RWPE2 (cell line): ENCODE measurements around the gene XRCC6.
A peak's percentile ranks its signal among the peaks of the same experiment; 100 is the strongest.

ENCODE experiments used
- ATAC-seq: fragments of 200-7000 bp; cut with Tn5 transposase; 3 replicates; pipeline ENCODE4 v1.9.1; 2021; ENCODE audit warnings: low read depth
- DNase-seq: peaks from one replicate; pipeline ENCODE4 v3.0.0-alpha.2; 2020; ENCODE audit warnings: low spot score
- H3K27ac ChIP-seq: fragments of 450-650 bp; 2 replicates; pipeline ENCODE4 v1.5.1; 2017; ENCODE audit warnings: mild to moderate bottlenecking; ENCODE audit not compliant: poor library complexity, severe bottlenecking
- H3K27me3 ChIP-seq: fragments of 250-450 bp; sonication (Bioruptor Pico); 2 replicates; pipeline ENCODE4 v1.5.1; 2021; ENCODE audit warnings: mild to moderate bottlenecking, moderate library complexity; ENCODE audit not compliant: insufficient read depth, poor library complexity, severe bottlenecking
- H3K36me3 ChIP-seq: fragments of 250-450 bp; sonication (Bioruptor Pico); 2 replicates; pipeline ENCODE4 v1.5.1; 2020; ENCODE audit warnings: low read depth, mild to moderate bottlenecking, moderate library complexity
- H3K4me1 ChIP-seq: fragments of 250-450 bp; sonication (Bioruptor Pico); 2 replicates; pipeline ENCODE4 v1.5.1; 2021; ENCODE audit warnings: mild to moderate bottlenecking, moderate library complexity; ENCODE audit not compliant: insufficient read depth, poor library complexity, severe bottlenecking
- H3K4me3 ChIP-seq: fragments of 250-450 bp; sonication (Bioruptor Pico); 2 replicates; pipeline ENCODE4 v1.5.1; 2021; ENCODE audit warnings: mild to moderate bottlenecking, moderate library complexity; ENCODE audit not compliant: severe bottlenecking
- H3K9me3 ChIP-seq: fragments of 250-450 bp; sonication (Bioruptor Pico); 2 replicates; pipeline ENCODE4 v1.5.1; 2021; ENCODE audit warnings: mild to moderate bottlenecking, moderate library complexity; ENCODE audit not compliant: severe bottlenecking
- CTCF ChIP-seq: fragments of 450-650 bp; IDR thresholded peaks from one replicate; pipeline ENCODE4 v1.5.1; 2017; ENCODE audit warnings: mild to moderate bottlenecking, moderate library complexity; ENCODE audit not compliant: poor library complexity, severe bottlenecking

Gene XRCC6

GRCh38 chr22:41709341-41709740 is 88.2 kb downstream of the XRCC6 start:
- no peak for ATAC-seq
- Histone ChIP-seq H3K4me3 (no peak overlapping the region), H3K4me1 (no peaks in the 10 kb centered on the region), H3K36me3 (no peaks in the 10 kb centered on the region), H3K27me3 (no peaks in the 10 kb centered on the region), H3K9me3 (no peaks in the 10 kb centered on the region), H3K27ac (no peak overlapping the region)
- TF ChIP-seq CTCF = no peak
- no peak for DNase-seq

GRCh38 chr22:41713004-41713403 is 91.9 kb downstream of the XRCC6 start:
- TF ChIP-seq CTCF = no peak
- H3K4me3 ChIP-seq = no peak overlapping the region
- no peaks in the 10 kb centered on the region for H3K9me3 ChIP-seq
- no peak for DNase-seq
- ATAC-seq = peak; percentile 72
- no peaks in the 10 kb centered on the region for H3K27me3 ChIP-seq
- no peak overlapping the region for H3K27ac ChIP-seq
- H3K4me1 ChIP-seq = no peaks in the 10 kb centered on the region
- no peaks in the 10 kb centered on the region for H3K36me3 ChIP-seq
